ENCODE results near the gene UBE3A.

DNA sequence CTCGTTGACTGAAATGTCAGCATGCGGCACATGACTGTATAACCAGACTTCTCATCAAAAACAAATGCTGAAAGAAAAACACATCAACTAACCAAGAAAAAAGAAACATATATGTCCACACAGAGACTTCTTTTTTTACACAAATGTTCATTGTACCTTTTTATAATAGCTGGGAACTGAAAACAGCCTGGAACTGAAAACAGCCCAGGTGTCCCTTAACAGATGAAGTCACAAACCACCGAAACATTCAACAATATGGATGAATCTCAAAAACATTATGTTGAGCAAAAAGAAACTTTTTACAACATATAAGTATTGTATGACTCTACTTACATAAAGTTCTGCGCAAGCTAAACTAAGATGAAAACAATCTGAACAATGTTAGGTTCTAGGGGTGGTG lies 20.6 kb downstream of the UBE3A start:
- TF ChIP-seq CTCF (IDR thresholded peaks at IDR 0.05) (no peak), SIN3A (IDR thresholded peaks at IDR 0.05; ENCODE audit: borderline replicate concordance, insufficient read depth, low read depth, low read length) (no peak)

Measured in Panc1 (cell line).